Measurements from ENCODE around the gene KRTAP4-1. TPM values are rescaled to one million over a fixed set of nuclear protein-coding genes. Genes with fewer than 3 reads are reported as not detected.
"Not testable (repeated sequence)": the region's sequence is repeated elsewhere in the genome, so short reads cannot be mapped to it uniquely, and the experiment has no call there.

Gene KRTAP4-1
- total RNA-seq, 3 donors from 2014 or later, result not detected

GRCh38 chr17:41151525-41151924 is 33.2 kb downstream of the KRTAP4-1 start:
- ATAC-seq, result no peak
- no peaks in the 10 kb centered on the region for H3K9me3 Mint-ChIP-seq
- H3K27me3 Mint-ChIP-seq (ENCODE audit: low read depth), result peaks cover 14% of the 10 kb centered on the region
- no peak overlapping the region for H3K4me3 Mint-ChIP-seq
- H3K4me1 Mint-ChIP-seq (ENCODE audit: low read depth), result no peaks in the 10 kb centered on the region
- H3K36me3 Mint-ChIP-seq (ENCODE audit: insufficient read depth), result no peaks in the 10 kb centered on the region
- DNase-seq, result no peak

GRCh38 chr17:41150026-41150425 is 34.7 kb downstream of the KRTAP4-1 start:
- H3K27me3 Mint-ChIP-seq (ENCODE audit: low read depth), result peaks cover 6% of the 10 kb centered on the region
- no peaks in the 10 kb centered on the region for H3K4me1 Mint-ChIP-seq (ENCODE audit: low read depth)
- H3K9me3 Mint-ChIP-seq, result no peaks in the 10 kb centered on the region
- H3K36me3 Mint-ChIP-seq (ENCODE audit: insufficient read depth), result no peaks in the 10 kb centered on the region
- no peak overlapping the region for H3K4me3 Mint-ChIP-seq
- no peak for DNase-seq
- ATAC-seq, result no peak

DNA sequence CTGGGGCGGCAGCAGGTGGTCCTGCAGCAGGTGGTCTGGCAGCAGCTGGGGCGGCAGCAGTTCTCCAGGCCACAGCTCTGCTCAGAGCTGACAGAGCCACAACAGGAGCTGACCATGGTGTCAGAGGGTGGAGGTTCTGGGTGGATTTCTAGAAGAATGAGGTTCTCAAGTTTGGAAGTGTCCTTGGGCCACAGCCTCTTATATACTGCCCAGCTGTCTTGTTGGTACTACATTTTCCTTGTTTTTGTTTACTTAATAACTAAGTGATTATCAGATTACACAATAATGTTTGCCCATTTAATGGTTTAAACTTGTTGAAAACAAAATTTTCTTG is 35.1 kb downstream of the KRTAP4-1 start, which contains the start of gene KRTAP4-5:
KRTAP4-5 (minus strand) TSS at position 174 of the 334 bp plus-strand sequence; CDS start at position 116, 58 bp downstream.
- Mint-ChIP-seq H3K27me3 (ENCODE audit: low read depth) (peaks cover 6% of the 10 kb centered on the region), H3K36me3 (ENCODE audit: insufficient read depth) (no peaks in the 10 kb centered on the region), H3K4me3 (no peak within 1 kb of the TSS), H3K4me1 (ENCODE audit: low read depth) (no peaks in the 10 kb centered on the region), H3K9me3 (no peaks in the 10 kb centered on the region)
- ATAC-seq, result no peak
- no peak for DNase-seq

- H3K27me3 Mint-ChIP-seq (ENCODE audit: low read depth); ATAC-seq; H3K4me3 Mint-ChIP-seq; H3K9me3 Mint-ChIP-seq; H3K4me1 Mint-ChIP-seq (ENCODE audit: low read depth); H3K36me3 Mint-ChIP-seq (ENCODE audit: insufficient read depth); DNase-seq: not testable (repeated sequence)
Observed at GRCh38 chr17:41148971-41149651, 35.6 kb downstream of the KRTAP4-1 start.

DNA sequence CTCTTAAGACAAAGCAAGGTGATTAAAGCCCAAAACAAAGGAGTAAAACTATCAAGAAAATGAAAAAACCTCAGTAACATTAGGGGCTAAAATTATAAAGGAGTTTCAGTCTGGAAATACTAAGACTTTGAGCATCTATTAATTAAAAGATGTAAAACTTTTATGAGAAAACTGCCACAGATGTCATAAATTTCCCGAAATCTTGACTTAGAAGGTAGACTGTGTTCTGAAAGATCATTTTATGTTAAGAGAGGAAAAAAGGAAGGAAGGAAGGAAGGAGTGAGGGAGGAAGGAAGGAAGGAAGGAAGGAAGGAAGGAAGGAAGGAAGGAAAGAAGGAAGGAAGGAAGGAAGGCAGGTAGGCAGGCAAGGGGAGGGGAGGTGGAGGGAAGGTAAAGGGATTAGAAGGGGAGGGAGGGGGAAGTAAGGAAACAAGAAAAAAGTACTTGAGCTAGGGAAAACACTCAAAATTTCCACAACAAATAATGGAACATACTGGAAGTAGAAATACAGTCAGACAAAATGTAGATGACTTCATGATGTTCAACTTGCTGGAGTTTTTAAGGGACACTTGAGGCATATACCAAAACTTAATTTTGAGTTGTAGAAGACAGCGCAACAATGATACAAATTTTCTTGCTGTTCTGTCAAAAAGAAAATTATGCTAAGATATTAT is 37.0 kb downstream of the KRTAP4-1 start:
- peaks cover 13% of the 10 kb centered on the region for H3K9me3 Mint-ChIP-seq
- no peak for DNase-seq
- peaks cover 3% of the 10 kb centered on the region for H3K36me3 Mint-ChIP-seq (ENCODE audit: insufficient read depth)
- H3K4me3 Mint-ChIP-seq, result no peak overlapping the region
- no peaks in the 10 kb centered on the region for H3K27me3 Mint-ChIP-seq (ENCODE audit: low read depth)
- no peak for ATAC-seq
- no peaks in the 10 kb centered on the region for H3K4me1 Mint-ChIP-seq (ENCODE audit: low read depth)

DNA sequence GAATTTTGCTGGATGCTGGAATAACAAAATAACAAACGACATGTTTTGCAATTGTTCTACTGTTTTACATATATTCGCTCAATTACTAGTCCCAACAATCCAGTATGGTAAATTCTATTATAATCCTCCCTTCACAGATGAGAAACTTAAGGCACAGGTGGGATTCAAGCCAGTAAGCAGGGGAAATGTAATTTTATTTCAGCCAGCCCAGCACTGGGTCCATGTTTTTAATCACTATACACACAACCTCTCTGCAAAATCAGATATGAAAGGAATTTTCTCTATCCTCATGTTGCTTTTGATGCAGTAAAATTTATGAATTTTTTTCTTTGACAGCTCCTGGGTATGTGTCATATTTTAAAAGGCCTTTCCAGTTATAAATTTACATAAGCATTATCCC is 39.5 kb downstream of the KRTAP4-1 start:
- Mint-ChIP-seq H3K36me3 (ENCODE audit: insufficient read depth) (peaks cover 7% of the 10 kb centered on the region), H3K9me3 (peaks cover 22% of the 10 kb centered on the region)

DNA sequence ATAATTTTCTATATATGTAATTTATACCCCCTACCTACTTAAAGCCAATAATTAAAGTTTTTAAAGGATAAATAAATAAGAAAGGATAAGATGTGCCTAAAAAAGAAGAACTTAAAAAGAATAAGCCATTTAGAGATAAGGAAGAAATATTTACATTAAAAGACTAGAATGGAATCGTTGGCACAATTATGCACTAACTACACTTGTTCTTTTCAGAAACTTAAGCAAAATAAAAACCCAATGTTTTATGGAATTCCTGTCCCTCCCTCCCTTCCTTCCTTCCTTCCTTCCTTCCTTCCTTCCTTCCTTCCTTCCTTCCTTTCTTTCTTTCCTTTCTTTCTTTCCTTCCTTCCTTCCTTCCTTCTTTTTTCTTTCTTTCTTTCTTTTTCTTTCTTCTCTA is 39.9 kb downstream of the KRTAP4-1 start:
- H3K4me1 Mint-ChIP-seq (ENCODE audit: low read depth), result no peaks in the 10 kb centered on the region
- H3K9me3 Mint-ChIP-seq, result peaks cover 22% of the 10 kb centered on the region
- no peak overlapping the region for H3K4me3 Mint-ChIP-seq

More for the DNA sequence above, 39.5 kb downstream of the KRTAP4-1 start:
- Mint-ChIP-seq H3K4me1 (ENCODE audit: low read depth) (no peaks in the 10 kb centered on the region), H3K4me3 (no peak overlapping the region), H3K27me3 (ENCODE audit: low read depth) (no peaks in the 10 kb centered on the region)
- no peak for ATAC-seq
- DNase-seq, result no peak

GRCh38 chr17:41141361-41141760 is 43.4 kb downstream of the KRTAP4-1 start:
- Mint-ChIP-seq H3K4me1 (ENCODE audit: low read depth) (no peaks in the 10 kb centered on the region), H3K9me3 (peaks cover 30% of the 10 kb centered on the region), H3K27me3 (ENCODE audit: low read depth) (peaks cover 3% of the 10 kb centered on the region)

More for the DNA sequence above, 39.9 kb downstream of the KRTAP4-1 start:
- H3K36me3 Mint-ChIP-seq (ENCODE audit: insufficient read depth), result peaks cover 7% of the 10 kb centered on the region
- ATAC-seq (no peak), DNase-seq (no peak)
- H3K27me3 Mint-ChIP-seq (ENCODE audit: low read depth), result peaks cover under 1% of the 10 kb centered on the region

DNA sequence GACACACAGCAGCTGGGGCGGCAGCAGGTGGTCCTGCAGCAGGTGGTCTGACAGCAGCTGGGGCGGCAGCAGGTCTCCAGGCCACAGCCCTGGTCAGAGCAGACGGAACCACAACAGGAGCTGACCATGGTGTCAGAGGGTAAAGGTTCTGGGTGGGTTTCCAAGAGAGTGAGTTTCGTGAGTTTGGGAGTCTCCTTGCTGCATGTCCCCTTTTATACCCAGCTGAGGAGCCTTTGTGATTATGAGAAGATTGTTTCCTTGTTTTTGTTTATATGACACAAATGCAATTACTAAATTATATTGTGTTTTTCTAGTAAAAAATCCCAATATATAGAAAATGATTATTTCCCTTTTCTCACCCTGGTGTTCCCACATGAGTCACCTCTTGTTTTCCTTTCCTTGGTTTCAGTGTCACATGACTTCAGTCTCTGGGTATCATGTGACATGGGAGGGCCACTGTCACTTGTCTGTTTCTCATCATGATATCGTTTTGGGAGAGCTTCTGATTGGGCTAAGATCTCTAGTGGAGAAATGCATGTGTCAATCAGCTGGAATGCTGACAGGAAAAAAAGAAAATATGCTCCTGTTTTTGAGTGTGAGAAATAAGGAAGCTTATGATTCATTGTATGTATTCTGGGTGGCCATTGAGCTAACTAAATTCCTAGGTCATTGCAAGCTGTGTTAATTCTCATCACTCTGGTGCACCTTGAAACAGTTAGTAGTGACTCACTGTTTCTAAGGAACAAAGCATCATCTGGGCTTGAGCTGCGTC is 44.2 kb downstream of the KRTAP4-1 start, which contains the start of gene KRTAP4-6:
KRTAP4-6 (minus strand) TSS at position 185 of the 772 bp plus-strand sequence; CDS start at position 128, 57 bp downstream.
- DNase-seq (no peak), ATAC-seq (no peak)
- no peaks in the 10 kb centered on the region for H3K4me1 Mint-ChIP-seq (ENCODE audit: low read depth)
- peaks cover 8% of the 10 kb centered on the region for H3K36me3 Mint-ChIP-seq (ENCODE audit: insufficient read depth)
- no peak within 1 kb of the TSS for H3K4me3 Mint-ChIP-seq
- peaks cover 30% of the 10 kb centered on the region for H3K9me3 Mint-ChIP-seq
- peaks cover 3% of the 10 kb centered on the region for H3K27me3 Mint-ChIP-seq (ENCODE audit: low read depth)

More at GRCh38 chr17:41141361-41141760, 43.4 kb downstream of the KRTAP4-1 start:
- no peak for DNase-seq
- peaks cover 8% of the 10 kb centered on the region for H3K36me3 Mint-ChIP-seq (ENCODE audit: insufficient read depth)
- H3K4me3 Mint-ChIP-seq, result no peak overlapping the region
- no peak for ATAC-seq

DNA sequence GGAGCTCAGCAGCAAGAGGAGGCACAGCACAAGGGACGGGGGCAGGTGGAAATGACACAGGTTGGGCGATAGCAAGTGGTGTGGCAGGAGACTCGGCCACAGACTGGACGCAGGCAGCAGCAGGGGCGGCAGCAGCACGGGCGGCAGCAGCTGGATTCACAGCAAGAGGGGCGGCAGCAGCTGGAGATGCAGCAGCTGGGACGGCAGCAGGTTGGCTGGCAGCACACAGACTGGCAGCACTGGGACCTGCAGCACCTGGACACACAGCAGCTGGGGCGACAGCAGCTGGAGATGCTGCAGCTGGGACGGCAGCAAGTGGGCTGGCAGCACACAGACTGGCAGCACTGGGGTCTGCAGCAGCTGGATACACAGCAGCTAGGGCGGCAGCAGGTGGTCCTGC is 44.8 kb downstream of the KRTAP4-1 start:
- not testable (repeated sequence) for H3K4me1 Mint-ChIP-seq (ENCODE audit: low read depth); H3K4me3 Mint-ChIP-seq; ATAC-seq; DNase-seq; H3K27me3 Mint-ChIP-seq (ENCODE audit: low read depth); H3K36me3 Mint-ChIP-seq (ENCODE audit: insufficient read depth)
- peaks cover 30% of the 10 kb centered on the region for H3K9me3 Mint-ChIP-seq

Other genes starting within 250 kb of the KRTAP4-1 start
- gene KRT23, start 247.3 kb downstream of the KRTAP4-1 start, total RNA-seq, result not detected
- not detected for gene KRT39, start 218.0 kb downstream of the KRTAP4-1 start, total RNA-seq
- not detected for gene KRT40, start 200.6 kb downstream of the KRTAP4-1 start, total RNA-seq
- gene KRTAP3-3, start 190.7 kb downstream of the KRTAP4-1 start, total RNA-seq, result not detected
- gene KRTAP3-2, start 185.0 kb downstream of the KRTAP4-1 start, total RNA-seq, result not detected
- not detected for gene KRTAP3-1, start 175.8 kb downstream of the KRTAP4-1 start, total RNA-seq
- not detected for gene KRTAP1-5, start 157.7 kb downstream of the KRTAP4-1 start, total RNA-seq
- not detected for gene KRTAP1-4, start 154.7 kb downstream of the KRTAP4-1 start, total RNA-seq
- not detected for gene KRTAP1-3, start 150.0 kb downstream of the KRTAP4-1 start, total RNA-seq
- not detected for gene KRTAP1-1, start 143.5 kb downstream of the KRTAP4-1 start, total RNA-seq
- gene KRTAP2-1, start 137.6 kb downstream of the KRTAP4-1 start, total RNA-seq, result not detected
- gene KRTAP2-2, start 129.7 kb downstream of the KRTAP4-1 start, total RNA-seq, result not detected
- gene KRTAP2-3, start 124.8 kb downstream of the KRTAP4-1 start, total RNA-seq, result not detected
- gene KRTAP2-4, start 119.0 kb downstream of the KRTAP4-1 start, total RNA-seq, result not detected
- gene KRTAP4-7, start 100.8 kb downstream of the KRTAP4-1 start, total RNA-seq, result not detected
- not detected for gene KRTAP4-8, start 86.8 kb downstream of the KRTAP4-1 start, total RNA-seq
- gene KRTAP4-16, start 82.7 kb downstream of the KRTAP4-1 start, total RNA-seq, result not detected
- gene KRTAP4-9, start 79.5 kb downstream of the KRTAP4-1 start, total RNA-seq, result not detected
- not detected for gene KRTAP4-11, start 66.5 kb downstream of the KRTAP4-1 start, total RNA-seq
- not detected for gene KRTAP4-12, start 60.7 kb downstream of the KRTAP4-1 start, total RNA-seq
- not detected for gene KRTAP4-6, start 44.4 kb downstream of the KRTAP4-1 start, total RNA-seq
- not detected for gene KRTAP4-5, start 35.1 kb downstream of the KRTAP4-1 start, total RNA-seq
- not detected for gene KRTAP4-4, start 24.2 kb downstream of the KRTAP4-1 start, total RNA-seq
- not detected for gene KRTAP4-3, start 16.7 kb downstream of the KRTAP4-1 start, total RNA-seq
- not detected for gene KRTAP4-2, start 6.7 kb downstream of the KRTAP4-1 start, total RNA-seq
- gene KRTAP9-1, start 5.0 kb upstream of the KRTAP4-1 start, total RNA-seq, result not detected
- not detected for gene KRTAP9-2, start 41.7 kb upstream of the KRTAP4-1 start, total RNA-seq
- gene KRTAP9-3, start 47.5 kb upstream of the KRTAP4-1 start, total RNA-seq, result not detected
- gene KRTAP9-8, start 53.1 kb upstream of the KRTAP4-1 start, total RNA-seq, result not detected
- not detected for gene KRTAP9-4, start 64.8 kb upstream of the KRTAP4-1 start, total RNA-seq
- gene KRTAP9-9, start 70.5 kb upstream of the KRTAP4-1 start, total RNA-seq, result not detected
- gene KRTAP9-6, start 80.5 kb upstream of the KRTAP4-1 start, total RNA-seq, result not detected
- gene KRTAP9-7, start 90.8 kb upstream of the KRTAP4-1 start, total RNA-seq, result not detected
- not detected for gene KRTAP29-1, start 117.9 kb upstream of the KRTAP4-1 start, total RNA-seq
- not detected for gene KRTAP16-1, start 124.4 kb upstream of the KRTAP4-1 start, total RNA-seq
- gene KRTAP17-1, start 130.8 kb upstream of the KRTAP4-1 start, total RNA-seq, result not detected
- not detected for gene KRT33A, start 165.9 kb upstream of the KRTAP4-1 start, total RNA-seq
- not detected for gene KRT33B, start 184.9 kb upstream of the KRTAP4-1 start, total RNA-seq
- not detected for gene KRT34, start 197.4 kb upstream of the KRTAP4-1 start, total RNA-seq
- gene KRT31, start 212.7 kb upstream of the KRTAP4-1 start, total RNA-seq, result not detected
- not detected for gene KRT37, start 239.7 kb upstream of the KRTAP4-1 start, total RNA-seq